ENCODE results near the gene ADGRE3.

Gene ADGRE3

DNA sequence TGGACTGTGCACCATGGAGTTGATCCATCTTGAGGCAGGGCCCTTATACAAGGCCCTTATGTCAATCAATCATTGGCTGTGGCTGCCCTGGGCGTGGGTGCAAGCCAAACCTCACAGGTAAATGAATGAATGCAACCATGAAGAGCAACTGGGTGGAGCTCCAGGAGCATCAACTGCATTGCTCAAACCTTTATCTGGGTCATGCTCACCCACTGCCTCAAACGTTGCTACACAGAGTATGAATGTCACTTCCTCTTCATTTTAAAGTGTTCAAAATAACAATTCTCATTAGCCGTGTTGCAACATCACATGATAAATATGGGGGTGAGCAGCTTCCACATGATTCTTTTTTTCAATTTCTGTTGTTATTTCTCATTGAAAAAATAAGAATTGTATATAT lies 8.8 kb upstream of the ADGRE3 start:
- H3K36me3 ChIP-seq (replicated peaks): no peaks in the 10 kb centered on the region
- no peaks in the 10 kb centered on the region for H3K27me3 ChIP-seq (ENCODE audit: low read depth)
- DNase-seq (ENCODE audit: low spot score in 2 of 2): no peak
- no peaks in the 10 kb centered on the region for H3K9me3 ChIP-seq
- H3K4me1 ChIP-seq: no peaks in the 10 kb centered on the region
- no peak overlapping the region for H3K4me3 ChIP-seq
- in situ Hi-C loops (cut with MboI; ENCODE audit: low sequenced_read_pairs): no loop called here

GRCh38 chr19:14682084-14682483 lies 7.4 kb upstream of the ADGRE3 start:
- H3K9me3 ChIP-seq: no peaks in the 10 kb centered on the region
- in situ Hi-C loops (cut with MboI; ENCODE audit: low sequenced_read_pairs): no loop called here
- H3K4me1 ChIP-seq: no peaks in the 10 kb centered on the region
- no peaks in the 10 kb centered on the region for H3K27me3 ChIP-seq (ENCODE audit: low read depth)
- no peaks in the 10 kb centered on the region for H3K36me3 ChIP-seq (replicated peaks)
- no peak for DNase-seq (ENCODE audit: low spot score in 2 of 2)
- no peak overlapping the region for H3K4me3 ChIP-seq

DNA sequence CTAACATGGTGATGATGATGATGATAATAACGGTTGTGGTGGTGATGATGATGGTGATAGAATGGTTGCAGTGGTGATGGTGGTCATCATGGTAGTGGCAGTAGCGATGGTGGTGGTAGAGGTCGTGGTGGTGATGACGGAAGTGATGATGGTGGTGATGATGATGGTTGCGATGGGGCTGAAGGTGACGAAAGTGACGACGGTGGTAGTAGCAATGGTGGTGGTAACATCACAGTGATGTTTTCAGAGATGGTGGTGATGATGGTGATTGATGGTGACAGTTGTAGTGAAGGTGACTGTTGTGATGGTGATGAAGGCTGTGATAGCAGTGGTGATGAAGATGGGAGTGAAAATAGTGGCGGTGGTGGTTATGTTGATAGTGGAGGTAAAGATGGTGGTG lies 3.6 kb upstream of the ADGRE3 start:
- no peak overlapping the region for H3K4me3 ChIP-seq
- no peaks in the 10 kb centered on the region for H3K4me1 ChIP-seq
- no peaks in the 10 kb centered on the region for H3K9me3 ChIP-seq
- 0 out of 2 replicates have a peak, but pooled peaks cover 12% of the 10 kb centered on the region for H3K27me3 ChIP-seq (ENCODE audit: low read depth)
- H3K36me3 ChIP-seq (replicated peaks): no peaks in the 10 kb centered on the region
- no peak for DNase-seq (ENCODE audit: low spot score in 2 of 2)
- in situ Hi-C loops (cut with MboI; ENCODE audit: low sequenced_read_pairs): no loop called here

DNA sequence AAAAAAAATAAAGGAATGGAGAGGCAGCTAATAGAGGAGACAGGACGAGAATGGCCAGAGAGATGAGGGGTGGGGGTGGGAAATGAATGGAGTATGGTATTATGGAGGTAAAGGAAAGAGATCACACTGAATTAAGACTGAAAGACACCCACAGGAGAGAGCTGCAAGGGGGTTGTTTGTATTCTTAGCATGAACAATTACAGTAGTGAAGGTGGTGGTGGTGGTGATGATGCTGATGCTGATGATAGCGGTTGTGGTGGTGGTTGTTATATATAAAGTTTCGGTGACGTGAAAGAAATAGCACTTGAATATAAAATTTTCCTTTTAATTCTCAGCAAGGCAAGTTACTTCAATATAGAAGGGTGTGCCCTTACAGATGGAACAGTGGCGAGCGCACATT lies 2.8 kb upstream of the ADGRE3 start:
- 0 out of 2 replicates have a peak, but pooled peaks cover 12% of the 10 kb centered on the region for H3K27me3 ChIP-seq (ENCODE audit: low read depth)
- H3K36me3 ChIP-seq (replicated peaks): no peaks in the 10 kb centered on the region
- H3K9me3 ChIP-seq: no peaks in the 10 kb centered on the region
- in situ Hi-C loops (cut with MboI; ENCODE audit: low sequenced_read_pairs): no loop called here
- no peaks in the 10 kb centered on the region for H3K4me1 ChIP-seq
- no peak for DNase-seq (ENCODE audit: low spot score in 2 of 2)
- H3K4me3 ChIP-seq: no peak overlapping the region

GRCh38 chr19:14676762-14677161 lies 2.1 kb upstream of the ADGRE3 start:
- Histone ChIP-seq H3K36me3 (replicated peaks) (no peaks in the 10 kb centered on the region), H3K4me1 (no peaks in the 10 kb centered on the region), H3K4me3 (no peak overlapping the region), H3K27me3 (ENCODE audit: low read depth) (0 out of 2 replicates have a peak, but pooled peaks cover 12% of the 10 kb centered on the region), H3K9me3 (no peaks in the 10 kb centered on the region)
- DNase-seq (ENCODE audit: low spot score in 2 of 2): no peak
- in situ Hi-C loops (cut with MboI; ENCODE audit: low sequenced_read_pairs): no loop called here

GRCh38 chr19:14673088-14673487 lies 1.6 kb downstream of the ADGRE3 start:
- in situ Hi-C loops (cut with MboI; ENCODE audit: low sequenced_read_pairs): no loop called here
- Histone ChIP-seq H3K4me1 (no peaks in the 10 kb centered on the region), H3K9me3 (no peaks in the 10 kb centered on the region; the same call in 1 of the 2 replicates), H3K4me3 (no peak overlapping the region), H3K36me3 (replicated peaks) (no peaks in the 10 kb centered on the region), H3K27me3 (ENCODE audit: low read depth) (peaks cover 22% of the 10 kb centered on the region; the same call in 1 of the 2 replicates)
- DNase-seq (ENCODE audit: low spot score in 2 of 2): no peak

GRCh38 chr19:14672188-14672872 lies 2.3 kb downstream of the ADGRE3 start:
- H3K4me3 ChIP-seq: no peak overlapping the region
- in situ Hi-C loops (cut with MboI; ENCODE audit: low sequenced_read_pairs): no loop called here
- no peaks in the 10 kb centered on the region for H3K36me3 ChIP-seq (replicated peaks)
- no peaks in the 10 kb centered on the region for H3K4me1 ChIP-seq
- DNase-seq (ENCODE audit: low spot score in 2 of 2): no peak
- peaks cover 22% of the 10 kb centered on the region; the same call in 1 of the 2 replicates for H3K27me3 ChIP-seq (ENCODE audit: low read depth)
- H3K9me3 ChIP-seq: no peaks in the 10 kb centered on the region; the same call in 1 of the 2 replicates

- no peak overlapping the region for H3K4me3 ChIP-seq
- no peak for DNase-seq (ENCODE audit: low spot score in 2 of 2)
- in situ Hi-C loops (cut with MboI; ENCODE audit: low sequenced_read_pairs): no loop called here
- H3K36me3 ChIP-seq (replicated peaks): no peaks in the 10 kb centered on the region
- no peaks in the 10 kb centered on the region for H3K4me1 ChIP-seq
- H3K27me3 ChIP-seq (ENCODE audit: low read depth): peaks cover 22% of the 10 kb centered on the region; the same call in 1 of the 2 replicates
- no peaks in the 10 kb centered on the region; the same call in 1 of the 2 replicates for H3K9me3 ChIP-seq
Measured at GRCh38 chr19:14670408-14670807, 4.2 kb downstream of the ADGRE3 start.

GRCh38 chr19:14669940-14670339 lies 4.7 kb downstream of the ADGRE3 start:
- Histone ChIP-seq H3K4me1 (no peaks in the 10 kb centered on the region), H3K9me3 (no peaks in the 10 kb centered on the region; the same call in 1 of the 2 replicates), H3K4me3 (no peak overlapping the region), H3K36me3 (replicated peaks) (no peaks in the 10 kb centered on the region), H3K27me3 (ENCODE audit: low read depth) (peaks cover 20% of the 10 kb centered on the region; the same call in 1 of the 2 replicates)
- in situ Hi-C loops (cut with MboI; ENCODE audit: low sequenced_read_pairs): no loop called here
- DNase-seq (ENCODE audit: low spot score in 2 of 2): no peak

GRCh38 chr19:14661372-14661924 lies 13.2 kb downstream of the ADGRE3 start:
- no peak overlapping the region for H3K4me3 ChIP-seq
- H3K27me3 ChIP-seq (ENCODE audit: low read depth): no peaks in the 10 kb centered on the region
- in situ Hi-C loops (cut with MboI; ENCODE audit: low sequenced_read_pairs): no loop called here
- no peaks in the 10 kb centered on the region for H3K9me3 ChIP-seq
- no peaks in the 10 kb centered on the region for H3K4me1 ChIP-seq
- DNase-seq (ENCODE audit: low spot score in 2 of 2): no peak
- H3K36me3 ChIP-seq (replicated peaks): no peaks in the 10 kb centered on the region

DNA sequence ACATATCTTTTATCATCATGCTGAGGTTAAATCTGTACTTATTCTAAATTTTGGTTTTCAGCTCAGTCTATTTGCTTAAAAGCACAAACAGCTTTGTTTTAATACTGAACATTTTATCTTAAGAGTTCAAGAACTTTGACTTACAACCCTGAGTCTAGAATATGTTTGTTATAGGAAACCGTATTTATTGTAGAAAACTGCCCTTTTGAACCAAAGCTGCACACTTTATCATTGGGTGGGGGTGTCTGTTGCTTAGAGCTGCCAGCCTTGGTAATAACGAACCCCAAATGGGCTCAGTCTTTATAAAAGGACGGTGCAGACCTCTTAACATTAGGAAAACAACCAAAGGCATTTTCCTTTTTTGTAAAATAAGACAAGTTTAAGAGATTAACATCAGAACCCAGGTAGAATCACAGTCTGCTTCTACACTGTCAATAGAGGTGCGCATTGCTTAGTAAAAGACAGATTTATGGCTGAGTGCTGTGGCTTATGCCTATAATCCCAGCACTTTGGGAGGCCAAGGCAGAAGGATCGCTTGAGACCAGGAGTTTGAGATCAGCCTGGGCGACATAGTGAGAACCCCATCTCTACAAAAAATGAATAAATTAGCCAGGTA lies 14.7 kb downstream of the ADGRE3 start:
- DNase-seq (ENCODE audit: low spot score in 2 of 2): no peak
- H3K27me3 ChIP-seq (ENCODE audit: low read depth): no peaks in the 10 kb centered on the region
- no peaks in the 10 kb centered on the region for H3K36me3 ChIP-seq (replicated peaks)
- H3K9me3 ChIP-seq: no peaks in the 10 kb centered on the region
- H3K4me3 ChIP-seq: no peak overlapping the region
- in situ Hi-C loops (cut with MboI; ENCODE audit: low sequenced_read_pairs): no loop called here
- no peaks in the 10 kb centered on the region for H3K4me1 ChIP-seq

DNA sequence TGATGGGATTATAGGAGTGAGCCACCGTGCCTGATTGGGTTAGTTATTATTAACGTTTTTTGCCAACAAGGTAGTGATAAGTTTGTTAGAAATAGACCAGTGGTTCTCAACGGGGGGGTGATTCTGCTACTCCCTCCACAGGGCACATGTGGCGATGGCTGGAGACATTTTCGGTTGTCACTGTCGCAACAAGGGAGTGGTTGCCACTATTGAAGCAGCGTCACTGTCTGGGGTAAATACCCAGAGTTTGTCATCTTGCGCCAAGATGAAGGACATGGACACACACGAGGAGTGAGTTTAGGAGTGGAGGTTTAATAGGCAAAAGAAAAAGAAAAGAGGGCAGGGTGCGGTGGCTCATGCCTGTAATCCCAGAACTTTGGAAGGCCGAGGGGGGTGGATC lies 18.9 kb downstream of the ADGRE3 start:
- no peak for DNase-seq (ENCODE audit: low spot score in 2 of 2)
- in situ Hi-C loops (cut with MboI; ENCODE audit: low sequenced_read_pairs): no loop called here

DNA sequence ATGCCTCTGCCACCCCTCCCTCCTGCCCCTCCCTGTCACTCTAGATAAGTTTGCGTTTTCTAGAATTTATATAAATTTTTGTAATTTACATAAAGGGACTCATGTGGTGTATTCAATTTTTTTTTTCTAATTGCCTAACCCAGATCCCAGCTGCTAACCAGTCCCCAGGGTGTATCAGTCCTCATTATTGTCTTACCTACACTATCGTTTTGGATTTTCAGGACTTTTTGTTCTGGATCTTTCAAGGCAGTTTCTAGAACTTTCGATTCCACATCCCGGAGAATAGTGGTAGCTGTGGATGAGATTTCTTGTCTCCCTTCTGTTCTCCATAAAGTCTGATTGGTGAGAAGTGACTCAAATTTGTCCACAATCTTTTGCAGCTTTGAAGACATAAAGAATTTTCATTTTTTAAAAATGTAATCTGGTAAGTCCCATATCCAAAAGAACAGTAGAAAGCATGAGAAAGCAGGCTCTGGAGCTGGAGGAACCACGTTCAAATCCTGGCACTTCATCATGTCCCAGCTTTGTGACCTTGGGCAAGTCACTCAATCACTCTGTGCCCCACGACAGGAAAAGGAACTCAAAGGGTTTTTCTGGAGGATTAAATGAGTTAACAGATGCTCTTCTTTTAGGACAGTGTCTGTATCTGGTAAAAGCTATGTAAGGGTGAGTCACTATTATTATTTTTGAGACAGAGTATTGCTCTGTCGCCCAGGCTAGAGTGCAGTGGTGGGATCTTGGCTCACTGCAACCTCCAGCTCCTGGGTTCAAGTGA lies 19.7 kb downstream of the ADGRE3 start:
- no peaks in the 10 kb centered on the region for H3K9me3 ChIP-seq
- in situ Hi-C loops (cut with MboI; ENCODE audit: low sequenced_read_pairs): no loop called here
- DNase-seq (ENCODE audit: low spot score in 2 of 2): no peak

More for the DNA sequence above, 18.9 kb downstream of the ADGRE3 start:
- H3K27me3 ChIP-seq (ENCODE audit: low read depth): no peaks in the 10 kb centered on the region
- no peak overlapping the region for H3K4me3 ChIP-seq
- no peaks in the 10 kb centered on the region for H3K9me3 ChIP-seq
- H3K36me3 ChIP-seq (replicated peaks): no peaks in the 10 kb centered on the region
- no peaks in the 10 kb centered on the region for H3K4me1 ChIP-seq

GRCh38 chr19:14650161-14650560 lies 24.5 kb downstream of the ADGRE3 start:
- Histone ChIP-seq H3K36me3 (replicated peaks) (no peaks in the 10 kb centered on the region), H3K4me1 (no peaks in the 10 kb centered on the region), H3K9me3 (no peaks in the 10 kb centered on the region), H3K4me3 (no peak overlapping the region), H3K27me3 (ENCODE audit: low read depth) (no peaks in the 10 kb centered on the region)
- DNase-seq (ENCODE audit: low spot score in 2 of 2): no peak
- in situ Hi-C loops (cut with MboI; ENCODE audit: low sequenced_read_pairs): no loop called here

More for the DNA sequence above, 19.7 kb downstream of the ADGRE3 start:
- Histone ChIP-seq H3K27me3 (ENCODE audit: low read depth) (no peaks in the 10 kb centered on the region), H3K4me3 (no peak overlapping the region), H3K36me3 (replicated peaks) (no peaks in the 10 kb centered on the region), H3K4me1 (no peaks in the 10 kb centered on the region)
